ENCODE measurements around the gene HOXC6.

Gene HOXC6

GRCh38 chr12:54010053-54010971, 17.9 kb upstream of the HOXC6 start:
- no peak for DNase-seq (ENCODE audit: extremely low read depth, low read depth)

DNA sequence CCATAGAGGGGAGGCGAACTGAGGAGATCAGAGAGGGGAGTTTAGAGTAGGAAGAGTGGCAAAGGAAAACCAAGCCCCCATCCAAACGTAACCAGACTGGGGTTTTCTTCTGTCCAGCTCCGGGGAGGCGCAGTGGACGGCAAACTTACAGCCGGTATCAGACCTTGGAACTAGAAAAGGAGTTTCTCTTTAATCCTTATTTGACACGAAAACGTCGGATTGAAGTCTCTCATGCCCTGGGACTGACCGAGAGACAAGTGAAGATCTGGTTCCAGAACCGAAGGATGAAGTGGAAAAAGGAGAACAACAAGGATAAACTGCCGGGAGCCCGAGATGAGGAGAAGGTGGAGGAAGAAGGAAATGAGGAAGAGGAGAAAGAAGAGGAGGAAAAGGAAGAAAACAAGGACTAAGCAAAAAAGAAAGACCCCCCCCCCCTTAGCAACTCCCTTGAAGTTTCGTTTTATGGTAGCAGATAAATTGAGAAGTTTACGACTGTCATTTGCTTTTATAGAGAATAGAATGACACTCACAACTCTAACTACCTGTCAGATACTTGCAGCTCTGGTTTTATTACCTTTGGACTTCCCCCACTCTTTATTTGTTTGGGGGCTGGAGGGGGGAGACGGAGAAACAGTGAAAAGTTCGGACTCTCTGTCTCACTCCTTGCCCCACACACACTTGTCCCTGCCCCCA, 17.1 kb upstream of the HOXC6 start:
- no peak for TF ChIP-seq CTCF (IDR thresholded peaks at IDR 0.05; ENCODE audit: low read depth, low read length)
- no peak for DNase-seq (ENCODE audit: extremely low read depth, low read depth)

More at GRCh38 chr12:54010053-54010971, 17.9 kb upstream of the HOXC6 start:
- no peak for TF ChIP-seq CTCF (IDR thresholded peaks at IDR 0.05; ENCODE audit: low read depth, low read length)

GRCh38 chr12:54011665-54012532, 16.3 kb upstream of the HOXC6 start:
- no peak for TF ChIP-seq CTCF (IDR thresholded peaks at IDR 0.05; ENCODE audit: low read depth, low read length)
- DNase-seq (ENCODE audit: extremely low read depth, low read depth) = no peak

- TF ChIP-seq CTCF (IDR thresholded peaks at IDR 0.05; ENCODE audit: low read depth, low read length) = no peak
- DNase-seq (ENCODE audit: extremely low read depth, low read depth) = no peak
These were observed 15.4 kb upstream of the HOXC6 start for GRCh38 chr12:54012631-54013409.

DNA sequence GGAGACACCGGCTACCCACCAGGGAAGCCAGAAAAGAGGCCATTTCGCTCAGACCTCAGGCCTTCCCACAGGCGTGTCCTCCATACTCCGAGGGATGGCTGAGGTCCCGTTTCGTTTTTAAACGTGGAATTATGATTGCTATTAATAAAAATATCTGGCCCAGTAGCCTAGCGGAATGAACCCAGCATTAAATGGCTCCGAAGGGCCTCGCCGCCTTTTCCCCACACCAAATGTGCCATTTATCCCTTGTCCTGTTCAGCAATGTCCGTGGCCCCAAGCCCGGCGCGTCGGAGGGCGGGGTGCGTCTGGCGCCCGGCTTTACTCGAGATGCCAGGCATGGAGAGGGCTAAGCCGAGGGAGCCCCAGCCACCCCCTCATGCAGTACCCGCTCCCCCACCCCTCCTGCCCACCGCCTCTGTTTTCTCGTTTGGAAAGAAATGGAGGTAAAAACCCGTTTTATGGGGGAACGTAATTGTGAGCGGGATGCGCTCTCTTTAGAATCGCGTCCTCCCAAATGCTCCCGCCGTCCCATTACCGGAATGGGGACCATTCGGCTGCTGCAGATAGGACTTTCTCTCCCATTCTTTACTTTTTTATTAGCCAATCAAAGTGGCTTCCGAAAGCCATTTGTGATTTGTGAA, 13.7 kb upstream of the HOXC6 start:
- no peak for DNase-seq (ENCODE audit: extremely low read depth, low read depth)
- TF ChIP-seq CTCF (IDR thresholded peaks at IDR 0.05; ENCODE audit: low read depth, low read length) = no peak

Data from AG09319 (cell line).